ENCODE results near the gene ZSWIM3. TPM values are rescaled to one million over a fixed set of nuclear protein-coding genes. Genes with fewer than 3 reads are reported as not detected.

The ZSWIM3 gene
- total and polyA plus RNA-seq, 2 donors (not counting 3 experiments of a cell fraction or from before 2014, with no cell fraction given): 3.8 to 4.4 TPM

- no peak for FAIRE-seq
- POLR2A ChIA-PET: interaction anchor here (1.3 kb wide), 1 partner anchor 67 kb away, joined by 3 read pairs; no protein-coding TSS in a partner anchor
- CTCF ChIA-PET: interaction anchor here (0.7 to 3.8 kb wide), 8 partner anchors 11 to 163 kb away, joined by 3 to 13 read pairs (median 4); partner anchors contain the start of genes CTSA, NEURL2 and SNX21
- no peak overlapping the region for H3K27ac ChIP-seq (ENCODE audit: insufficient read depth, low read depth, low read length)
- no TSS peak for BruUV-seq (replicated peaks)
- peaks cover 11 to 16% of the 10 kb centered on the region in 2 experiments for H3K27me3 ChIP-seq (ENCODE audit: control insufficient read depth in 2 of 2, insufficient read depth in 2 of 2, low read length in 2 of 2)
- TF ChIP-seq EZH2 (IDR thresholded peaks at IDR 0.05; ENCODE audit: borderline replicate concordance, low read depth, low read length, severe bottlenecking): peak; percentile 51
- TF ChIP-seq POLR2A (IDR thresholded peaks at IDR 0.05; ENCODE audit: low read depth, low read length): no peak
- TF ChIP-seq MYC (IDR thresholded peaks at IDR 0.05; ENCODE audit: low read depth, low read length): no peak
- TF ChIP-seq, protein P1, sequence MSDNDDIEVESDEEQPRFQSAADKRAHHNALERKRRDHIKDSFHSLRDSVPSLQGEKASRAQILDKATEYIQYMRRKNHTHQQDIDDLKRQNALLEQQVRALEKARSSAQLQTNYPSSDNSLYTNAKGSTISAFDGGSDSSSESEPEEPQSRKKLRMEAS (IDR thresholded peaks at IDR 0.05; ENCODE audit: insufficient read depth, insufficient read length): no peak
- TF ChIP-seq JUN (IDR thresholded peaks at IDR 0.05; ENCODE audit: borderline replicate concordance, insufficient read depth, insufficient read length, low read depth): no peak
- no peak overlapping the region for H3K4me2 ChIP-seq (ENCODE audit: insufficient read depth, low read length)
- H4K20me1 ChIP-seq (replicated peaks; ENCODE audit: control insufficient read depth, extremely low read depth, insufficient read depth, low read length): no peaks in the 10 kb centered on the region
- no peak overlapping the region for H3K4me3 ChIP-seq (replicated peaks in 1 of 3; ENCODE audit: insufficient read depth in 1 of 3, low read depth in 1 of 3, low read length in 3 of 3)
- peak overlapping the region; percentile 33 for H2AFZ ChIP-seq (ENCODE audit: low read depth, low read length)
- H3K4me1 ChIP-seq (ENCODE audit: control insufficient read depth, extremely low read depth, insufficient read depth, low read length): peaks cover 4% of the 10 kb centered on the region
- H3K79me2 ChIP-seq (ENCODE audit: control insufficient read depth, insufficient read depth, low read length): no peaks in the 10 kb centered on the region
- no peaks in the 10 kb centered on the region for H3K9me1 ChIP-seq (replicated peaks; ENCODE audit: control insufficient read depth, extremely low read depth, insufficient read depth, low read length)
- no peaks in the 10 kb centered on the region for H3K36me3 ChIP-seq (ENCODE audit: control insufficient read depth in 2 of 2, extremely low read depth in 1 of 2, insufficient read depth in 2 of 2, low read length in 2 of 2)
- no peak overlapping the region for H3K9ac ChIP-seq (replicated peaks; ENCODE audit: extremely low read depth, insufficient read depth, low read length)
- intact Hi-C loops (cut with micrococcal nuclease): loop anchor here (2.0 kb wide), 1 partner anchor 112 kb away; the partner anchor contains the start of gene PCIF1
- DNase-seq (ENCODE audit: low read depth, low spot score): no peak
- H3K9me3 ChIP-seq (replicated peaks; ENCODE audit: control insufficient read depth, insufficient read depth, low read length): no peaks in the 10 kb centered on the region
- dilution Hi-C loops (cut with MboI; ENCODE audit: extremely low pct_ligation_motif_present, low sequenced_read_pairs): no loop called here
Measured at GRCh38 chr20:45822857-45823256, 34.6 kb upstream of the ZSWIM3 start.

- Histone ChIP-seq H3K27me3 (ENCODE audit: control insufficient read depth in 2 of 2, insufficient read depth in 2 of 2, low read length in 2 of 2) (peaks cover 11 to 16% of the 10 kb centered on the region in 2 experiments), H3K27ac (ENCODE audit: insufficient read depth, low read depth, low read length) (no peak overlapping the region), H3K4me2 (ENCODE audit: insufficient read depth, low read length) (peak overlapping the region; percentile 24), H2AFZ (ENCODE audit: low read depth, low read length) (peak overlapping the region; percentile 70), H3K9ac (replicated peaks; ENCODE audit: extremely low read depth, insufficient read depth, low read length) (no peak overlapping the region), H3K4me3 (replicated peaks in 1 of 3; ENCODE audit: insufficient read depth in 1 of 3, low read depth in 1 of 3, low read length in 3 of 3) (peak overlapping the region in 1 of 3 experiments; percentile 17), H3K9me1 (replicated peaks; ENCODE audit: control insufficient read depth, extremely low read depth, insufficient read depth, low read length) (no peaks in the 10 kb centered on the region), H3K9me3 (replicated peaks; ENCODE audit: control insufficient read depth, insufficient read depth, low read length) (no peaks in the 10 kb centered on the region), H4K20me1 (replicated peaks; ENCODE audit: control insufficient read depth, extremely low read depth, insufficient read depth, low read length) (no peaks in the 10 kb centered on the region), H3K4me1 (ENCODE audit: control insufficient read depth, extremely low read depth, insufficient read depth, low read length) (peaks cover 4% of the 10 kb centered on the region), H3K36me3 (ENCODE audit: control insufficient read depth in 2 of 2, extremely low read depth in 1 of 2, insufficient read depth in 2 of 2, low read length in 2 of 2) (no peaks in the 10 kb centered on the region), H3K79me2 (ENCODE audit: control insufficient read depth, insufficient read depth, low read length) (no peaks in the 10 kb centered on the region)
- peak; percentile 46 for DNase-seq (ENCODE audit: low read depth, low spot score)
- no TSS peak for BruUV-seq (replicated peaks)
- dilution Hi-C loops (cut with MboI; ENCODE audit: extremely low pct_ligation_motif_present, low sequenced_read_pairs): no loop called here
- ChIA-PET POLR2A (interaction anchor here (1.2 kb wide), 1 partner anchor 146 kb away, joined by 3 read pairs; no protein-coding TSS in a partner anchor), CTCF (interaction anchor here (0.6 to 2.4 kb wide), 27 partner anchors 10 to 190 kb away, joined by 3 to 41 read pairs (median 4); partner anchors contain the start of genes CTSA, NEURL2, SNX21 and SPATA25)
- TF ChIP-seq, protein P2, sequence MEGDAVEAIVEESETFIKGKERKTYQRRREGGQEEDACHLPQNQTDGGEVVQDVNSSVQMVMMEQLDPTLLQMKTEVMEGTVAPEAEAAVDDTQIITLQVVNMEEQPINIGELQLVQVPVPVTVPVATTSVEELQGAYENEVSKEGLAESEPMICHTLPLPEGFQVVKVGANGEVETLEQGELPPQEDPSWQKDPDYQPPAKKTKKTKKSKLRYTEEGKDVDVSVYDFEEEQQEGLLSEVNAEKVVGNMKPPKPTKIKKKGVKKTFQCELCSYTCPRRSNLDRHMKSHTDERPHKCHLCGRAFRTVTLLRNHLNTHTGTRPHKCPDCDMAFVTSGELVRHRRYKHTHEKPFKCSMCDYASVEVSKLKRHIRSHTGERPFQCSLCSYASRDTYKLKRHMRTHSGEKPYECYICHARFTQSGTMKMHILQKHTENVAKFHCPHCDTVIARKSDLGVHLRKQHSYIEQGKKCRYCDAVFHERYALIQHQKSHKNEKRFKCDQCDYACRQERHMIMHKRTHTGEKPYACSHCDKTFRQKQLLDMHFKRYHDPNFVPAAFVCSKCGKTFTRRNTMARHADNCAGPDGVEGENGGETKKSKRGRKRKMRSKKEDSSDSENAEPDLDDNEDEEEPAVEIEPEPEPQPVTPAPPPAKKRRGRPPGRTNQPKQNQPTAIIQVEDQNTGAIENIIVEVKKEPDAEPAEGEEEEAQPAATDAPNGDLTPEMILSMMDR (IDR thresholded peaks at IDR 0.05; ENCODE audit: extremely low read depth in 1 of 2, insufficient read depth in 1 of 2, low read depth in 1 of 2, low read length in 2 of 2): peak; percentile 40 to 75
- TF ChIP-seq, protein P1 (IDR thresholded peaks at IDR 0.05; ENCODE audit: insufficient read depth, insufficient read length): no peak
- TF ChIP-seq POLR2AphosphoS5 (IDR thresholded peaks at IDR 0.05; ENCODE audit: insufficient read depth, low read depth, low read length) (peak; percentile 23), EZH2 (IDR thresholded peaks at IDR 0.05; ENCODE audit: borderline replicate concordance, low read depth, low read length, severe bottlenecking) (peak; percentile 22)
- FAIRE-seq: peak; percentile 64
- intact Hi-C loops (cut with micrococcal nuclease): loop anchor here (1.0 to 2.0 kb wide), 4 partner anchors 66 to 149 kb away; partner anchors contain the start of genes PCIF1 and ZNF335
Measured at GRCh38 chr20:45823949-45824835, 33.2 kb upstream of the ZSWIM3 start.
